ENCODE data around the gene PPFIBP1.
"Not testable (repeated sequence)": the region's sequence is repeated elsewhere in the genome, so short reads cannot be mapped to it uniquely, and the experiment has no call there.

The PPFIBP1 gene

DNA sequence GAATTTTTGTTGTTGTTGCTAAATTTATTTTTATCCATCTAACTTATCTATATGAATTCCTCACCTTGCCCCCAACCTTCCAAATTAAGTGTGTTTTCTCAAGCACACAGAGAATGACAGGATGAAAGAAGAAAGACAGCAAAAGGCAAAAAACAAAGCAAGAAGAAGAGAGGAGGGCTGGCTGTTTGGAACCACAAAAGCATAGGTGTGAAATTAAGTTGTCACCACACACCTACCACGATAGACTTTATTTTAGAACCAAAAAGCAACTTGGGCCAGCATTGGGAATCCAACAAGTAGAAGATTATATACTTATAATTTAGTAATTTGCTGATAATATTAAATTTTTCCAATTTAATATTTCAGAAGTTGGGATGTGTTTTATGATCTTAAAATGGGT is 113.5 kb downstream of the PPFIBP1 start:
- no peaks in the 10 kb centered on the region for H3K27me3 ChIP-seq (ENCODE audit: insufficient read depth, low read length)
- no peak overlapping the region for H3K4me3 ChIP-seq (ENCODE audit: low read depth, low read length, poor library complexity, severe bottlenecking)
- no peaks in the 10 kb centered on the region for H3K9me2 ChIP-seq (ENCODE audit: low read depth, low read length)
- no peaks in the 10 kb centered on the region for H3F3A ChIP-seq (ENCODE audit: insufficient read depth, low read length)
- no peaks in the 10 kb centered on the region for H3K9me3 ChIP-seq (ENCODE audit: low read length)
- no peak overlapping the region for H3K9ac ChIP-seq (ENCODE audit: low read length)
- H3K27ac ChIP-seq (ENCODE audit: low read depth, low read length, poor library complexity, severe bottlenecking), result no peak overlapping the region
- no peak overlapping the region for H2AFZ ChIP-seq (ENCODE audit: low read length)
- no peaks in the 10 kb centered on the region for H3K79me2 ChIP-seq (ENCODE audit: insufficient read depth, low read length)
- no peaks in the 10 kb centered on the region for H3K4me1 ChIP-seq (ENCODE audit: insufficient read depth, low read length, severe bottlenecking)
- no peak overlapping the region for H3K4me2 ChIP-seq (ENCODE audit: low read length)
- H4K20me1 ChIP-seq (ENCODE audit: insufficient read depth, low read length), result no peaks in the 10 kb centered on the region
- no peak for TF ChIP-seq EZH2 (IDR thresholded peaks at IDR 0.05; ENCODE audit: borderline replicate concordance, low read length)
- TF ChIP-seq, protein P1, sequence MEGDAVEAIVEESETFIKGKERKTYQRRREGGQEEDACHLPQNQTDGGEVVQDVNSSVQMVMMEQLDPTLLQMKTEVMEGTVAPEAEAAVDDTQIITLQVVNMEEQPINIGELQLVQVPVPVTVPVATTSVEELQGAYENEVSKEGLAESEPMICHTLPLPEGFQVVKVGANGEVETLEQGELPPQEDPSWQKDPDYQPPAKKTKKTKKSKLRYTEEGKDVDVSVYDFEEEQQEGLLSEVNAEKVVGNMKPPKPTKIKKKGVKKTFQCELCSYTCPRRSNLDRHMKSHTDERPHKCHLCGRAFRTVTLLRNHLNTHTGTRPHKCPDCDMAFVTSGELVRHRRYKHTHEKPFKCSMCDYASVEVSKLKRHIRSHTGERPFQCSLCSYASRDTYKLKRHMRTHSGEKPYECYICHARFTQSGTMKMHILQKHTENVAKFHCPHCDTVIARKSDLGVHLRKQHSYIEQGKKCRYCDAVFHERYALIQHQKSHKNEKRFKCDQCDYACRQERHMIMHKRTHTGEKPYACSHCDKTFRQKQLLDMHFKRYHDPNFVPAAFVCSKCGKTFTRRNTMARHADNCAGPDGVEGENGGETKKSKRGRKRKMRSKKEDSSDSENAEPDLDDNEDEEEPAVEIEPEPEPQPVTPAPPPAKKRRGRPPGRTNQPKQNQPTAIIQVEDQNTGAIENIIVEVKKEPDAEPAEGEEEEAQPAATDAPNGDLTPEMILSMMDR (IDR thresholded peaks at IDR 0.05; ENCODE audit: low read length), result no peak
- no peaks in the 10 kb centered on the region for H3K36me3 ChIP-seq (ENCODE audit: insufficient read depth, low read length)

DNA sequence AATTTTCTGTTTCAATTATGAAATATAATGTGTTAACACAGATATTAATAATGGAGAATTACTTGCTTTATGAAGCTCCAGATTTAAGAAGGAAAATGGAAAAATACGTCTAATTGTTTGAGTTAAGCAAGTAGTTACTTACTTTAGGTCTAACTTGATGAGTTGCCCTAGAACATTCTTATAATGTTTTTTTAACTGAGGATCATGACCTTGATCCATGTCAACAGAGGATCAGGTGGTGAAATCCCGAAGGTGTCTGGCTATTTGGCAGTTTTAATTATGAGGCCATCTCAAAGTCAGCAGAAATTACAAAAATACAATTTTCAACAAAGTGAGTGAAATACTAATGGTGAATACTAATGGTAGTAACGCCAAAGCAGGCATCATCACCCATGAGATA is 115.3 kb downstream of the PPFIBP1 start:
- Histone ChIP-seq H3K79me2 (ENCODE audit: insufficient read depth, low read length) (no peaks in the 10 kb centered on the region), H3K36me3 (ENCODE audit: insufficient read depth, low read length) (no peaks in the 10 kb centered on the region), H3K27ac (ENCODE audit: low read depth, low read length, poor library complexity, severe bottlenecking) (no peak overlapping the region), H3F3A (ENCODE audit: insufficient read depth, low read length) (no peaks in the 10 kb centered on the region), H4K20me1 (ENCODE audit: insufficient read depth, low read length) (no peaks in the 10 kb centered on the region), H3K9ac (ENCODE audit: low read length) (no peak overlapping the region), H3K4me2 (ENCODE audit: low read length) (no peak overlapping the region), H2AFZ (ENCODE audit: low read length) (no peak overlapping the region), H3K9me2 (ENCODE audit: low read depth, low read length) (no peaks in the 10 kb centered on the region), H3K4me3 (ENCODE audit: low read depth, low read length, poor library complexity, severe bottlenecking) (no peak overlapping the region), H3K27me3 (ENCODE audit: insufficient read depth, low read length) (no peaks in the 10 kb centered on the region), H3K4me1 (ENCODE audit: insufficient read depth, low read length, severe bottlenecking) (no peaks in the 10 kb centered on the region), H3K9me3 (ENCODE audit: low read length) (no peaks in the 10 kb centered on the region)
- TF ChIP-seq EZH2 (IDR thresholded peaks at IDR 0.05; ENCODE audit: borderline replicate concordance, low read length), result no peak
- TF ChIP-seq, protein P1 (IDR thresholded peaks at IDR 0.05; ENCODE audit: low read length), result no peak

DNA sequence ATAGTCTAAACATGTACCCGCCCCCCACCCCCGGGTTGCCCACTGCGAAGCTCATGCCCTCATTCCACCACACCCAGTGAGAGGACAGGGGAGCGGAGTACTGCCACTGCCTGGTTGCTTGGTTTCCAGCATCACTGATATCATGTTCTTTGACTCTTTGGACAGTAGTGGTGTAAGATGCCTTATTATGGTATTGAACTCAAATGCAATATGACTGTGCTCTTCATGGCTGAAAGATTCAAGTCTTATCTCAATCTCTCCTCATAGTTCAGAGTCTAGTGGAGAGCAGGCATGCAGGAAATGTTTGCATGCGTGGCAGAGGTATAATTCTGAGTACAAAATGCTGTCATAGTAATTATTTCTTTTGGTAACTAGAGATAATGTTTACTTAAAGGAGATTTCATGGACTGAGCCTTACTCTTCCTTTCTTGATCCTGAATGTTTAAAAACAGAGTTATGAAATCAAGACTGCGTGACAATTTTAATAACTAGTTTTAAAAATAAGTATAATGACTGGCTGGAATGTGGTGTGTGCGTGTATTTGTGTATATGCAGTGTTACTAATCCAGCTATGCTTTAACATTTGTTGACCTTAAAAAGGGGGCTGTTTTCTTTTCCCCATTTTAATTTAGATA is 116.7 kb downstream of the PPFIBP1 start:
- not testable (repeated sequence) for H3K27me3 ChIP-seq (ENCODE audit: insufficient read depth, low read length); H3K9me2 ChIP-seq (ENCODE audit: low read depth, low read length); H3K4me2 ChIP-seq (ENCODE audit: low read length); H3K79me2 ChIP-seq (ENCODE audit: insufficient read depth, low read length); H3K36me3 ChIP-seq (ENCODE audit: insufficient read depth, low read length); H4K20me1 ChIP-seq (ENCODE audit: insufficient read depth, low read length); H3F3A ChIP-seq (ENCODE audit: insufficient read depth, low read length); H3K27ac ChIP-seq (ENCODE audit: low read depth, low read length, poor library complexity, severe bottlenecking); H3K4me1 ChIP-seq (ENCODE audit: insufficient read depth, low read length, severe bottlenecking); H3K9me3 ChIP-seq (ENCODE audit: low read length); H3K9ac ChIP-seq (ENCODE audit: low read length); H2AFZ ChIP-seq (ENCODE audit: low read length); H3K4me3 ChIP-seq (ENCODE audit: low read depth, low read length, poor library complexity, severe bottlenecking)

DNA sequence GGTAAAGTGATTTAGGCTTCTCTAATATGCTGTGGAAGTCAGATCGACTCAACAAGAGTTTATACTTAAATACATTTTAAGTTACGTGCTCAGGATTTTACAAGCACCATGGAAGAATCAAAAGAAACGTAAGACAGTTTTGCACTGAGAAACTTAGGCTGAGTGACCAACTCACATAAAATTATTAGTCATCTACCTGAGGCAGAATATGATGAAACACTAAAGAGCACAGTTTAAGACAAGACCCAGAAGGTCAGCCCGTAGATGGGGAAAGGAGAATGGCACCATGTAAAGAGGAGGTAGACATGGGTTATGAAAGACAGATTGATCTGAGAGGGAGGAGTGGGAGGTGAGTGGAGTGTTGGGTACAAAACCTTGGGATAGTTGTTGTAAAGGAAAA is 118.4 kb downstream of the PPFIBP1 start:
- H3K79me2 ChIP-seq (ENCODE audit: insufficient read depth, low read length); H2AFZ ChIP-seq (ENCODE audit: low read length); H3K9me3 ChIP-seq (ENCODE audit: low read length); H4K20me1 ChIP-seq (ENCODE audit: insufficient read depth, low read length); H3K27me3 ChIP-seq (ENCODE audit: insufficient read depth, low read length); H3K9ac ChIP-seq (ENCODE audit: low read length); H3K4me1 ChIP-seq (ENCODE audit: insufficient read depth, low read length, severe bottlenecking); H3K9me2 ChIP-seq (ENCODE audit: low read depth, low read length); H3K27ac ChIP-seq (ENCODE audit: low read depth, low read length, poor library complexity, severe bottlenecking); H3K4me2 ChIP-seq (ENCODE audit: low read length); H3K36me3 ChIP-seq (ENCODE audit: insufficient read depth, low read length); H3K4me3 ChIP-seq (ENCODE audit: low read depth, low read length, poor library complexity, severe bottlenecking); H3F3A ChIP-seq (ENCODE audit: insufficient read depth, low read length): not testable (repeated sequence)

DNA sequence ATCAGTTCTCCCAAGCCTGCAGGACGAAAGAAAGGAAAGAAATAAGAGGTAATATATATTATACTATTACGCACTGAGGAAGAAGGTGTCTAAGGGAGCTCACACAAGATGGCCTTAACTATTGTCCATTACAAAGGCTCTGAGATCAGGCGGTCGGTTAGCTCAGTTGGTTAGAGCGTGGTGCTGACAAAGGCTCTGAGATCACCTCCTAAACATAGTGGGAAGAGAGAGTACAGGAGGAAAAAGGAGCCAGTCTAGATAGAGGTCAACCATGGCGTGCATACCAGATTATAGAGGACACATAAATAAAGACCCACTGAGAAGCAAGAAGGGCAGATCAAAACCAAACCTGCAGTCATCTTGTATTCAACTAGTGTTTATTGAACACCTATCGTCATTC is 118.9 kb downstream of the PPFIBP1 start:
- H3F3A ChIP-seq (ENCODE audit: insufficient read depth, low read length); H3K4me3 ChIP-seq (ENCODE audit: low read depth, low read length, poor library complexity, severe bottlenecking); H3K36me3 ChIP-seq (ENCODE audit: insufficient read depth, low read length); H3K9me3 ChIP-seq (ENCODE audit: low read length); H3K27me3 ChIP-seq (ENCODE audit: insufficient read depth, low read length); H4K20me1 ChIP-seq (ENCODE audit: insufficient read depth, low read length); H3K4me2 ChIP-seq (ENCODE audit: low read length); H3K27ac ChIP-seq (ENCODE audit: low read depth, low read length, poor library complexity, severe bottlenecking); H3K4me1 ChIP-seq (ENCODE audit: insufficient read depth, low read length, severe bottlenecking); H3K9ac ChIP-seq (ENCODE audit: low read length); H3K79me2 ChIP-seq (ENCODE audit: insufficient read depth, low read length); H3K9me2 ChIP-seq (ENCODE audit: low read depth, low read length); H2AFZ ChIP-seq (ENCODE audit: low read length): not testable (repeated sequence)

All from OCI-LY1 (cell line).